ENCODE data around the gene RAB3C. TPM values are rescaled to one million over a fixed set of nuclear protein-coding genes. Genes with fewer than 3 reads are reported as not detected.
A peak's percentile ranks its signal among the peaks of the same experiment; 100 is the strongest.

The RAB3C gene
- total RNA-seq, 4 donors from 2014 or later: 0.09 to 0.38 (median 0.21) TPM; not detected in 1

DNA sequence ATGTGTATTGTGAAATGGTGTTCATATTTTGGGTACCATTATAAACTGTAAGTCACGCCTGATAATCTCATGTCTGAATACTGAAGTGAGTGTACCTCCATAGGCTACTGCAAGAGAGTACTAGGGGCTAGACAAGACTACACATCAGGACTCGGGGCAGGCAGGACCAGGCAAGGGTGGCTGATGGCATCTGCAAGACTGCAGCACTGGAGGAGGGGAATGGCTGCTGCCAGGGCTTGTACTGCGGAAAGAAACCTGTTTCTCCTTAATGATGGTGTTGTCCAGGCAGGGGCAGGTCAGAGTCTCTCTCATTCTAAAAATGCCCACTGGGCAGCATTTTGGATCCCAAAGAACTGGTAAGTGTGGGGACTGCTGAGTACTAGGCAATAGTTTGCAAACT is 172.5 kb downstream of the RAB3C start:
- 64 to 74% methylated on average over 2 to 3 of the region's 3 CpGs for WGBS, 2 donors
- H3K27ac ChIP-seq: no peak overlapping the region
- no peaks in the 10 kb centered on the region for H3K27me3 ChIP-seq
- intact Hi-C loops (cut with DNase I): no loop called here
- no peaks in the 10 kb centered on the region for H3K9me3 ChIP-seq
- no peak for TF ChIP-seq POLR2A (IDR thresholded peaks at IDR 0.05)
- TF ChIP-seq, protein P1, sequence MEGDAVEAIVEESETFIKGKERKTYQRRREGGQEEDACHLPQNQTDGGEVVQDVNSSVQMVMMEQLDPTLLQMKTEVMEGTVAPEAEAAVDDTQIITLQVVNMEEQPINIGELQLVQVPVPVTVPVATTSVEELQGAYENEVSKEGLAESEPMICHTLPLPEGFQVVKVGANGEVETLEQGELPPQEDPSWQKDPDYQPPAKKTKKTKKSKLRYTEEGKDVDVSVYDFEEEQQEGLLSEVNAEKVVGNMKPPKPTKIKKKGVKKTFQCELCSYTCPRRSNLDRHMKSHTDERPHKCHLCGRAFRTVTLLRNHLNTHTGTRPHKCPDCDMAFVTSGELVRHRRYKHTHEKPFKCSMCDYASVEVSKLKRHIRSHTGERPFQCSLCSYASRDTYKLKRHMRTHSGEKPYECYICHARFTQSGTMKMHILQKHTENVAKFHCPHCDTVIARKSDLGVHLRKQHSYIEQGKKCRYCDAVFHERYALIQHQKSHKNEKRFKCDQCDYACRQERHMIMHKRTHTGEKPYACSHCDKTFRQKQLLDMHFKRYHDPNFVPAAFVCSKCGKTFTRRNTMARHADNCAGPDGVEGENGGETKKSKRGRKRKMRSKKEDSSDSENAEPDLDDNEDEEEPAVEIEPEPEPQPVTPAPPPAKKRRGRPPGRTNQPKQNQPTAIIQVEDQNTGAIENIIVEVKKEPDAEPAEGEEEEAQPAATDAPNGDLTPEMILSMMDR (IDR thresholded peaks at IDR 0.05): no peak
- no peak for DNase-seq
- no peaks in the 10 kb centered on the region for H3K4me1 ChIP-seq
- no peaks in the 10 kb centered on the region for H3K36me3 ChIP-seq
- H3K4me3 ChIP-seq: no peak overlapping the region

DNA sequence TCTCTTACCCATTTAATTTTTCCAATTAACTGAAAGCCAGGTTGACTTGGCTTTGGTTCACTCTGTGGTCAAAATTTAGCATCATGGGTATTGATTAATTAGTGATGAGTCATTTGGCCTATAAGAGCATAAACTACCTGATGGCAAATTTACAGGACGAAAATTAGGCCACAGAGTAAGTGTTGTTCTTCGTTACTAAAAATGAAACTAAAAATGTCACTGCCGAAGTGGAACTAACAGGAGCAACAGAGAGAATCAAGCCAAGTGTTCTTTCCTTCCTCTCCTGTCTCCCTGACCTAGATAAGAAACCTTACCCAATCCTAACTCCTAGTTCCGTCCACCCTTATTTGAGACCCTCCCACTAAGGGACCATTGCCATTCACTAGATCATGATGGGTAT is 176.9 kb downstream of the RAB3C start:
- no peaks in the 10 kb centered on the region for H3K9me3 ChIP-seq
- TF ChIP-seq, protein P1 (IDR thresholded peaks at IDR 0.05): no peak
- TF ChIP-seq POLR2A (IDR thresholded peaks at IDR 0.05): no peak

DNA sequence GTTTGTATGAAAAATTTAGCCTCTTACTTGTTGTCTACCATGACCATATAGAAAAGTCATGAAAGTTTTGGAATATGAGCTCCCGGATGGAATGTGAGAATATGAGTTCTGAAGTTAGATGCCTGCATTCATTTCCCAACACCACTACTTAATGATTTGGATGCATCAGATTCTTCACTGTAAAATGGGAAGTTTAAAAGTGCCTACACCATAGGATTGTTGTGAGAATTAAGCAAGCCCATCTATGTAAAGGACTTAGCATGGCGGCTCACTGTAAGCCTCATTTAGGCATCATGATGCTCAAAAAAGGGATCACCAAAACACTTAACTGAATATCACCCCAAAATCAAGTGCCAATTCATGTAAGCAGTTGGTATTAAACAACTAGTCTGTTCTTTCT is 177.3 kb downstream of the RAB3C start:
- Histone ChIP-seq H3K36me3 (no peaks in the 10 kb centered on the region), H3K4me1 (no peaks in the 10 kb centered on the region), H3K27ac (no peak overlapping the region), H3K4me3 (peak overlapping the region in 1 of 4 donors; percentile 51), H3K27me3 (no peaks in the 10 kb centered on the region), H3K9me3 (no peaks in the 10 kb centered on the region)
- TF ChIP-seq POLR2A (IDR thresholded peaks at IDR 0.05): no peak
- TF ChIP-seq, protein P1 (IDR thresholded peaks at IDR 0.05): no peak
- WGBS, 2 donors: 81 to 91% methylated on average over 2 of the region's 2 CpGs
- intact Hi-C loops (cut with DNase I): no loop called here
- DNase-seq: no peak

More for the DNA sequence above, 176.9 kb downstream of the RAB3C start:
- WGBS, 2 donors: 39 to 45% methylated on average over 4 of the region's 4 CpGs
- intact Hi-C loops (cut with DNase I): no loop called here
- Histone ChIP-seq H3K27me3 (no peaks in the 10 kb centered on the region), H3K4me3 (peak overlapping the region in 2 of 4 donors; percentile 18 to 51), H3K36me3 (no peaks in the 10 kb centered on the region), H3K4me1 (no peaks in the 10 kb centered on the region), H3K27ac (peak overlapping the region in 2 of 4 donors; percentile 33 to 52)
- no peak for DNase-seq

DNA sequence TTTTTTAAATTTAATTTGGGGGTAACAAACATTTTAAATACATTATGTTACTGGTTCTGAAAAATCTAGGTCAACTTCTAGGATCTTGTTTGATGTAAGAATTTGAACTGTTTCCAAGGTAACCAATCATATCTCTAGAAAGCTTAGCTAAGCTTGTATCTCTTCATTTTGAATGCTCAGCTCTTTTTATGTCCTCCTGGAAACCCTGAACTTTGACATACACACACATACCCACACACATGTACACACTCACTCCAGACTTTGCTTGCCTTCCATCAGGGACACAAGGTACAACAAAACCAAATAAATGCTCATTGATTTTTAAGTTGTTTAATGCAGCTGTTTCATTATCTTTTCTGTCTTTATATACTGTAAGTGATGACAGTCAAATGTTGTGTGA is 178.5 kb downstream of the RAB3C start:
- no peak for DNase-seq
- H3K27ac ChIP-seq: no peak overlapping the region
- H3K4me3 ChIP-seq: no peak overlapping the region
- no peaks in the 10 kb centered on the region for H3K9me3 ChIP-seq
- TF ChIP-seq, protein P1 (IDR thresholded peaks at IDR 0.05): no peak
- TF ChIP-seq POLR2A (IDR thresholded peaks at IDR 0.05): no peak
- H3K36me3 ChIP-seq: no peaks in the 10 kb centered on the region
- H3K4me1 ChIP-seq: no peaks in the 10 kb centered on the region
- intact Hi-C loops (cut with DNase I): no loop called here
- H3K27me3 ChIP-seq: no peaks in the 10 kb centered on the region

DNA sequence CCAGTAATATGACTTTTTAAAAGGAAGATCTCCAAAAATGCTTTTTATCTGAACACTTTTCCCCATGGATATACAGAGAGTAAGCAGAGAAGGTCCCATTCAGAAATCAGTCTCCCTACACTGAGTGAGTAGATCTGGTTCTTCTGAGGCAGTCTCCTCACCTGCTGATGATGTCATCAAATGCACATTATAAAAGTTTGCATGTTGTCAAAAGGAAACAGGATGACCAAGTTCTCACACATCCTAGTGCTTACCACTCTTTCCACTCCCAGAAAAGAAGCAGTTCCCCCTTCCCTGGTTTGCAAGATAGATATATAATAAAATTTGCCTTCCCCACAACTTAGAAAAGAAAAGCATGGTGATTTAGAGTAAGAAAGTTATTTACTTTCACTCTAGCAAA is 180.5 kb downstream of the RAB3C start:
- DNase-seq: no peak
- no peak for TF ChIP-seq POLR2A (IDR thresholded peaks at IDR 0.05)
- H3K4me1 ChIP-seq: no peaks in the 10 kb centered on the region
- intact Hi-C loops (cut with DNase I): no loop called here
- no peak overlapping the region for H3K27ac ChIP-seq
- no peaks in the 10 kb centered on the region for H3K27me3 ChIP-seq
- H3K9me3 ChIP-seq: no peaks in the 10 kb centered on the region
- H3K4me3 ChIP-seq: no peak overlapping the region
- H3K36me3 ChIP-seq: no peaks in the 10 kb centered on the region

DNA sequence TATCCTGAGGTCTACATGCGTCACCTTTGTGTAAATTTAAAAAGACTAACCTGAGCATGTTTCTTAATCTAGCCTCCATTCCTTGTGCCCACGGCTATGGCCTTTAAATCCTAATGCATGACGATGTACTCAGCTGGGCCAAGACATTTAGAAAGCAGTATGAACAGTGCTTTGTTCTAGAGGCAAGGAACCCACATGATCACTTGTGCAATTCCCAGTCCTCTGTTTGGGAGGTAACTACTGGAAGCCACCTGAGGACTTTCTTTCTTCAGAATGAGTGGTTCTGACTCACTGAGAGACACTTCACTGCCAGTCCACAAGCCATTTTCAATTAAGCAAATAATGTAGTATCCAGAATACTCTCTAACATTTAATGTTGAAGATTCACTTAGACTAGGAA is 181.3 kb downstream of the RAB3C start:
- no peaks in the 10 kb centered on the region for H3K27me3 ChIP-seq
- TF ChIP-seq POLR2A (IDR thresholded peaks at IDR 0.05): no peak
- TF ChIP-seq, protein P1 (IDR thresholded peaks at IDR 0.05): no peak
- no peak overlapping the region for H3K27ac ChIP-seq
- no peak for DNase-seq
- H3K4me1 ChIP-seq: no peaks in the 10 kb centered on the region
- H3K36me3 ChIP-seq: no peaks in the 10 kb centered on the region
- 63 to 83% methylated on average over 3 of the region's 3 CpGs for WGBS, 2 donors
- intact Hi-C loops (cut with DNase I): no loop called here
- no peaks in the 10 kb centered on the region for H3K9me3 ChIP-seq
- H3K4me3 ChIP-seq: no peak overlapping the region
